ENCODE measurements around the gene LRRC49. TPM values are rescaled to one million over a fixed set of nuclear protein-coding genes. Genes with fewer than 3 reads are reported as not detected.

Gene LRRC49
- total and polyA plus RNA-seq, 2 of the 13 experiments (the other 11 are each of a cell fraction or from before 2014, with no cell fraction given) = 0.57 to 1.00 TPM

DNA sequence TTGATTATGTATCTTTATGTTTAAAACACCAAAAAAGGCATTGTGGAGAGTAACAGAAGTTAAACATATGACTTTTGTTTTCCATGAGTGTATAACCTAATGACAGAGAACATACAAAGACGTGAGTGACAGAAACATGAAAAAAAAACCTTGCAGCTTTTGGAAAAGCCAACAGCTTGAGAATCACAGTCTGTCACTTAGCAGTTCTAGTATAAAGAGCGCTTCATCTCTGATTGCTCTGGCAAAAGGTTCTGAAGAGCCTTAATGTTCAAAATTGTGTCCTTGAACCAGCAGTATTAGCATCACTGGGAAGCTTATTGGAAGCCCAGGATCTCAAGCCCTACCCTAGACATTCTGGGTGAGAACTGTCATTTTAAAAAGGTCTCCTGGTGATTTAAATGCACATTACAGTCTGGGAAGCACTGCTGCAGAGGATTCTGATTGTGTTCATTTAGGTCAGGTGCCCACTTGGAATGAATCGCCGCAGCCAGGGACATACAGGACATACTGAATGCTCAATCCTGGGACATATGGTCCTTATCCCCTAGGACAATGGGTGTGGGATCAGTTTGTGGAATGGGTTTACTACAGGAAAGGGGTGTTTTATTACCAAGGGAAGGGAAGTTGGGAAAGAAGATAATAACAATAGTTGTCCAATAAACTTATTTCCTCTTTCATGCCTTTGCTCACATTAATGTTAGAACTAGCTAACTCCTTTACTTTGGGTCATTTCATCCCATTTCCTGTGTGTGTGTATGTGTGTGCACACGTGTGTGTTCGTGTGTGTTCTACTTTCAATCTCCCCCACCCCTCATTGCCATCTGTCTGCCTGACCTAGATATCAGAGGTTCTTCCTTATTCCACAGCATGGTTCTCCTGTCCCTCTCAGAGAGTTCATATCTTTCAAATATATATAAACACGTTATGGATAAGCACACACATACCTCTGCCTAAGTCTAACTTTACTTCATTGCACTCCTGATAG is 55.0 kb downstream of the LRRC49 start:
- Histone ChIP-seq H3K4me2 (ENCODE audit: low read depth, low read length) (no peak overlapping the region), H3K9ac (ENCODE audit: insufficient read depth, low read depth, low read length) (no peak overlapping the region), H3K27ac (ENCODE audit: extremely low read length, insufficient read depth, low read length) (no peak overlapping the region), H3K4me1 (ENCODE audit: insufficient read depth, low read length) (no peaks in the 10 kb centered on the region), H3K27me3 (ENCODE audit: control insufficient read depth in 1 of 2, insufficient read depth in 2 of 2, low read length in 2 of 2) (no peaks in the 10 kb centered on the region), H3K9me3 (ENCODE audit: low read length) (no peaks in the 10 kb centered on the region), H3K4me3 (replicated peaks in 1 of 3; ENCODE audit: insufficient read depth in 1 of 3, low read depth in 2 of 3, low read length in 3 of 3) (no peak overlapping the region), H3K79me2 (ENCODE audit: insufficient read depth, low read length) (no peaks in the 10 kb centered on the region), H2AFZ (ENCODE audit: low read length) (no peak overlapping the region), H4K20me1 (ENCODE audit: insufficient read depth, low read length) (no peaks in the 10 kb centered on the region), H3K36me3 (replicated peaks in 1 of 2; ENCODE audit: control insufficient read depth in 1 of 2, insufficient read depth in 2 of 2, low read length in 2 of 2) (no peaks in the 10 kb centered on the region)
- ChIA-PET CTCF (ENCODE audit: low intra/inter-chr PET ratio, low total read pairs) (no interaction called here), POLR2A (no interaction called here)
- ATAC-seq (no peak), DNase-seq (ENCODE audit: low spot score) (no peak), FAIRE-seq (no peak)
- intact Hi-C loops (cut with micrococcal nuclease; ENCODE audit: unreplicated experiment) = no loop called here
- 16% methylated on average over 7 of the region's 7 CpGs for WGBS (ENCODE audit: low lambda C conversion rate)
- in situ Hi-C loops (cut with HindIII; ENCODE audit: extremely low pct_ligation_motif_present, low pct_unique_long_range_greater_than_20kb) = no loop called here
- no TSS peak for BruUV-seq (replicated peaks)
- no peak for TF ChIP-seq ZNF234 (CRISPR knock-in tag; conservative IDR thresholded peaks at IDR 0.05)
- TF ChIP-seq, protein P1, sequence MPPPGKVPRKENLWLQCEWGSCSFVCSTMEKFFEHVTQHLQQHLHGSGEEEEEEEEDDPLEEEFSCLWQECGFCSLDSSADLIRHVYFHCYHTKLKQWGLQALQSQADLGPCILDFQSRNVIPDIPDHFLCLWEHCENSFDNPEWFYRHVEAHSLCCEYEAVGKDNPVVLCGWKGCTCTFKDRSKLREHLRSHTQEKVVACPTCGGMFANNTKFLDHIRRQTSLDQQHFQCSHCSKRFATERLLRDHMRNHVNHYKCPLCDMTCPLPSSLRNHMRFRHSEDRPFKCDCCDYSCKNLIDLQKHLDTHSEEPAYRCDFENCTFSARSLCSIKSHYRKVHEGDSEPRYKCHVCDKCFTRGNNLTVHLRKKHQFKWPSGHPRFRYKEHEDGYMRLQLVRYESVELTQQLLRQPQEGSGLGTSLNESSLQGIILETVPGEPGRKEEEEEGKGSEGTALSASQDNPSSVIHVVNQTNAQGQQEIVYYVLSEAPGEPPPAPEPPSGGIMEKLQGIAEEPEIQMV (CRISPR knock-in tag; IDR thresholded peaks at IDR 0.05; ENCODE audit: low read depth) = no peak
- no peak for TF ChIP-seq NFE2L1 (CRISPR knock-in tag; IDR thresholded peaks at IDR 0.05; ENCODE audit: borderline replicate concordance)
- no peak for TF ChIP-seq PCBP1 (IDR thresholded peaks at IDR 0.05; ENCODE audit: borderline replicate concordance, low read depth, low read length)
- TF ChIP-seq NONO (IDR thresholded peaks at IDR 0.05) = no peak
- TF ChIP-seq NONO (CRISPR knock-in tag; conservative IDR thresholded peaks at IDR 0.05) = no peak
- TF ChIP-seq HES4 (CRISPR knock-in tag; IDR thresholded peaks at IDR 0.05; ENCODE audit: borderline replicate concordance) = no peak
- TF ChIP-seq SRY (CRISPR knock-in tag; IDR thresholded peaks at IDR 0.05) = no peak
- TF ChIP-seq, protein P2, sequence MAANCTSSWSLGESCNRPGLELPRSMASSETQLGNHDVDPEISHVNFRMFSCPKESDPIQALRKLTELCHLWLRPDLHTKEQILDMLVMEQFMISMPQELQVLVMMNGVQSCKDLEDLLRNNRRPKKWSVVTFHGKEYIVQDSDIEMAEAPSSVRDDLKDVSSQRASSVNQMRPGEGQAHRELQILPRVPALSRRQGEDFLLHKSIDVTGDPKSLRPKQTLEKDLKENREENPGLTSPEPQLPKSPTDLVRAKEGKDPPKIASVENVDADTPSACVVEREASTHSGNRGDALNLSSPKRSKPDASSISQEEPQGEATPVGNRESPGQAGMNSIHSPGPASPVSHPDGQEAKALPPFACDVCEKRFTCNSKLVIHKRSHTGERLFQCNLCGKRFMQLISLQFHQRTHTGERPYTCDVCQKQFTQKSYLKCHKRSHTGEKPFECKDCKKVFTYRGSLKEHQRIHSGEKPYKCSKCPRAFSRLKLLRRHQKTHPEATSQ (CRISPR knock-in tag; IDR thresholded peaks at IDR 0.05; ENCODE audit: borderline replicate concordance) = no peak
- TF ChIP-seq, protein P3, sequence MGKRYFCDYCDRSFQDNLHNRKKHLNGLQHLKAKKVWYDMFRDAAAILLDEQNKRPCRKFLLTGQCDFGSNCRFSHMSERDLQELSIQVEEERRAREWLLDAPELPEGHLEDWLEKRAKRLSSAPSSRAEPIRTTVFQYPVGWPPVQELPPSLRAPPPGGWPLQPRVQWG (CRISPR knock-in tag; IDR thresholded peaks at IDR 0.05; ENCODE audit: borderline replicate concordance, low read depth) = no peak
- TF ChIP-seq IRF2 (CRISPR knock-in tag; IDR thresholded peaks at IDR 0.05) = no peak
- TF ChIP-seq, protein P4, sequence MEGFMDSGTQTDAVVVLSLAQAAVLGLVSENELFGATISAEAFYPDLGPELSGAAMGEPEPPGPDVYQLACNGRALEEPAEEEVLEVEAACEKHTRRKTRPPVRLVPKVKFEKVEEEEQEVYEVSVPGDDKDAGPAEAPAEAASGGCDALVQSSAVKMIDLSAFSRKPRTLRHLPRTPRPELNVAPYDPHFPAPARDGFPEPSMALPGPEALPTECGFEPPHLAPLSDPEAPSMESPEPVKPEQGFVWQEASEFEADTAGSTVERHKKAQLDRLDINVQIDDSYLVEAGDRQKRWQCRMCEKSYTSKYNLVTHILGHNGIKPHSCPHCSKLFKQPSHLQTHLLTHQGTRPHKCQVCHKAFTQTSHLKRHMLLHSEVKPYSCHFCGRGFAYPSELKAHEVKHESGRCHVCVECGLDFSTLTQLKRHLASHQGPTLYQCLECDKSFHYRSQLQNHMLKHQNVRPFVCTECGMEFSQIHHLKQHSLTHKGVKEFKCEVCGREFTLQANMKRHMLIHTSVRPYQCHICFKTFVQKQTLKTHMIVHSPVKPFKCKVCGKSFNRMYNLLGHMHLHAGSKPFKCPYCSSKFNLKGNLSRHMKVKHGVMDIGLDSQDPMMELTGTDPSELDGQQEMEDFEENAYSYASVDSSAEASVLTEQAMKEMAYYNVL (CRISPR knock-in tag; IDR thresholded peaks at IDR 0.05; ENCODE audit: borderline replicate concordance) = no peak
- no peak for TF ChIP-seq FIP1L1 (IDR thresholded peaks at IDR 0.05; ENCODE audit: borderline replicate concordance, insufficient read depth, low read depth, low read length)
- TF ChIP-seq, protein P5, sequence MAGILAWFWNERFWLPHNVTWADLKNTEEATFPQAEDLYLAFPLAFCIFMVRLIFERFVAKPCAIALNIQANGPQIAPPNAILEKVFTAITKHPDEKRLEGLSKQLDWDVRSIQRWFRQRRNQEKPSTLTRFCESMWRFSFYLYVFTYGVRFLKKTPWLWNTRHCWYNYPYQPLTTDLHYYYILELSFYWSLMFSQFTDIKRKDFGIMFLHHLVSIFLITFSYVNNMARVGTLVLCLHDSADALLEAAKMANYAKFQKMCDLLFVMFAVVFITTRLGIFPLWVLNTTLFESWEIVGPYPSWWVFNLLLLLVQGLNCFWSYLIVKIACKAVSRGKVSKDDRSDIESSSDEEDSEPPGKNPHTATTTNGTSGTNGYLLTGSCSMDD (CRISPR knock-in tag; IDR thresholded peaks at IDR 0.05) = no peak
- TF ChIP-seq, protein P6, sequence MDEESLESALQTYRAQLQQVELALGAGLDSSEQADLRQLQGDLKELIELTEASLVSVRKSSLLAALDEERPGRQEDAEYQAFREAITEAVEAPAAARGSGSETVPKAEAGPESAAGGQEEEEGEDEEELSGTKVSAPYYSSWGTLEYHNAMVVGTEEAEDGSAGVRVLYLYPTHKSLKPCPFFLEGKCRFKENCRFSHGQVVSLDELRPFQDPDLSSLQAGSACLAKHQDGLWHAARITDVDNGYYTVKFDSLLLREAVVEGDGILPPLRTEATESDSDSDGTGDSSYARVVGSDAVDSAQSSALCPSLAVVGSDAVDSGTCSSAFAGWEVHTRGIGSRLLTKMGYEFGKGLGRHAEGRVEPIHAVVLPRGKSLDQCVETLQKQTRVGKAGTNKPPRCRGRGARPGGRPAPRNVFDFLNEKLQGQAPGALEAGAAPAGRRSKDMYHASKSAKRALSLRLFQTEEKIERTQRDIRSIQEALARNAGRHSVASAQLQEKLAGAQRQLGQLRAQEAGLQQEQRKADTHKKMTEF (CRISPR knock-in tag; IDR thresholded peaks at IDR 0.05) = no peak

Data from HepG2 (cell line).